HepG2 (cell line): ENCODE data around the gene PARP16. TPM values are rescaled to one million over a fixed set of nuclear protein-coding genes. Genes with fewer than 3 reads are reported as not detected.

ENCODE experiments used
- ATAC-seq: fragments of 200-7000 bp; cut with Tn5 transposase; 3 replicates; pipeline ENCODE4 v1.9.1; 2020; ENCODE audit warnings: mild to moderate bottlenecking, moderate library complexity
- BruUV-seq: library from RNA; stranded (reverse); fragments of 400-500 nt; replicated peaks from 2 replicates; lab custom pipeline; 2021; lab: Mats Ljungman, UMichigan
- CTCF ChIA-PET: fragments of 300-600 bp; formaldehyde crosslinking; extraction: SDS; loops from one replicate; lab custom pipeline; 2021; ENCODE audit warnings: low total read pairs, inconsistent platforms, low intra/inter-chr PET ratio; lab: Yijun Ruan, JAX
- POLR2A ChIA-PET: fragments of 350-600 bp; sonication (Branson Sonifier 250); formaldehyde crosslinking; loops from one replicate; lab custom pipeline; 2020; ENCODE audit warnings: antibody characterized with exemption, inconsistent platforms; lab: Yijun Ruan, JAX
- DNase-seq: peaks from one replicate; pipeline ENCODE4 v3.0.0-alpha.2; 2015; ENCODE audit warnings: low spot score
- FAIRE-seq: peaks from 3 replicates; lab custom pipeline; 2011; peaks lifted over from hg19 to GRCh38; lab: Jason Lieb, UNC
- H2AFZ ChIP-seq: one replicate; pipeline ENCODE4 v1.6.1; 2011; ENCODE audit warnings: low read length, inconsistent platforms
- H3K27ac ChIP-seq: fragments of 300-600 bp; 3 replicates; pipeline ENCODE4 v1.8.0; 2011; ENCODE audit warnings: mixed run types, mild to moderate bottlenecking, mixed read lengths, low read length, inconsistent platforms; ENCODE audit not compliant: insufficient read depth; ENCODE audit errors: extremely low read length
- H3K27me3 ChIP-seq, 2 experiments: fragments of 200-600 bp in 1 of 2; 2 replicates in 1 of 2; 3 replicates in 1 of 2; pipeline versions ENCODE4 v1.6.0 to v1.8.0; 2011; ENCODE audit warnings: low read length in 2 of 2, mild to moderate bottlenecking in 2 of 2, moderate library complexity in 2 of 2, inconsistent platforms in 1 of 2; ENCODE audit not compliant: insufficient read depth in 2 of 2, control insufficient read depth in 1 of 2
- H3K36me3 ChIP-seq, 2 experiments: fragments of 200-600 bp in 1 of 2; replicated peaks in 1 of 2; 2 replicates in 1 of 2; 3 replicates in 1 of 2; pipeline versions ENCODE4 v1.5.1 to v1.8.0; 2011; ENCODE audit warnings: low read length in 2 of 2, inconsistent platforms in 1 of 2; ENCODE audit not compliant: insufficient read depth in 2 of 2, control insufficient read depth in 1 of 2
- H3K4me1 ChIP-seq: 2 replicates; pipeline ENCODE4 v1.5.1; 2012; ENCODE audit warnings: low read length, inconsistent platforms; ENCODE audit not compliant: insufficient read depth
- H3K4me2 ChIP-seq: 2 replicates; pipeline ENCODE4 v1.6.0; 2011; ENCODE audit warnings: low read depth, low read length, inconsistent platforms
- H3K4me3 ChIP-seq, 3 experiments: fragments of 200-600 bp in 1 of 3; sonication (generic), shearing (Covaris generic) in 1 of 3; replicated peaks in 1 of 3; 2 replicates each; pipeline ENCODE4 v1.5.1; 2011 to 2016; ENCODE audit warnings: low read length in 3 of 3, inconsistent platforms in 2 of 3, low read depth in 2 of 3, mild to moderate bottlenecking in 2 of 3, control low read depth in 1 of 3, mixed read lengths in 1 of 3; ENCODE audit not compliant: insufficient read depth in 1 of 3
- H3K79me2 ChIP-seq: one replicate; pipeline ENCODE4 v1.6.1; 2011; ENCODE audit warnings: low read length, inconsistent platforms; ENCODE audit not compliant: insufficient read depth
- H3K9ac ChIP-seq: 2 replicates; pipeline ENCODE4 v1.6.0; 2011; ENCODE audit warnings: mild to moderate bottlenecking, low read depth, low read length, inconsistent platforms; ENCODE audit not compliant: insufficient read depth
- H3K9me3 ChIP-seq: 2 replicates; pipeline ENCODE4 v1.5.1; 2012; ENCODE audit warnings: mild to moderate bottlenecking, low read length
- H4K20me1 ChIP-seq: 2 replicates; pipeline ENCODE4 v1.6.0; 2011; ENCODE audit warnings: inconsistent platforms, mild to moderate bottlenecking, low read length, moderate library complexity; ENCODE audit not compliant: insufficient read depth
- CCAR2 ChIP-seq: fragments of 200-400 bp; formaldehyde crosslinking; optimal IDR thresholded peaks from 2 replicates; pipeline ENCODE3; 2018; ENCODE audit warnings: low read depth, mild to moderate bottlenecking, low read length, moderate library complexity
- CREB3 ChIP-seq: sonication (generic); formaldehyde crosslinking; IDR thresholded peaks from 2 replicates; pipeline ENCODE4 v1.5.0; 2020; ENCODE audit warnings: missing genetic modification reagents
- CTCF ChIP-seq: sonication (generic); formaldehyde crosslinking; IDR thresholded peaks from 2 replicates; pipeline ENCODE4 v1.5.0; 2020; ENCODE audit warnings: mild to moderate bottlenecking, missing genetic modification reagents, moderate library complexity
- ELF3 ChIP-seq: IDR thresholded peaks from 2 replicates; pipeline ENCODE4 v1.6.1; 2016; ENCODE audit warnings: missing genetic modification reagents, missing compliant biosample characterization
- GZF1 ChIP-seq: sonication (generic); formaldehyde crosslinking; IDR thresholded peaks from 2 replicates; pipeline ENCODE4 v1.5.1; 2020; ENCODE audit warnings: mild to moderate bottlenecking, missing genetic modification reagents
- HCFC1 ChIP-seq: fragments of 150-350 bp; IDR thresholded peaks from 2 replicates; pipeline ENCODE4 v1.6.1; 2014; ENCODE audit warnings: low read depth, low read length
- HOXA5 ChIP-seq: sonication (generic); formaldehyde crosslinking; IDR thresholded peaks from 2 replicates; pipeline ENCODE4 v1.4.0; 2020; ENCODE audit warnings: missing genetic modification reagents
- PHF5A ChIP-seq: IDR thresholded peaks from one replicate; pipeline ENCODE4 v1.6.1; 2018; ENCODE audit warnings: low read depth, missing genetic modification reagents; ENCODE audit not compliant: unreplicated experiment
- SMYD3 ChIP-seq: sonication (generic); formaldehyde crosslinking; IDR thresholded peaks from 2 replicates; pipeline ENCODE4 v1.8.1; 2023; ENCODE audit warnings: mild to moderate bottlenecking, missing genetic modification reagents
- TEAD3 ChIP-seq: optimal IDR thresholded peaks from 2 replicates; pipeline ENCODE3; 2016; ENCODE audit warnings: borderline replicate concordance
- ZFYVE20 ChIP-seq: sonication (generic); formaldehyde crosslinking; IDR thresholded peaks from 2 replicates; pipeline ENCODE4 v1.8.0; 2023; ENCODE audit warnings: low read depth, mild to moderate bottlenecking, moderate library complexity, missing genetic modification reagents, borderline replicate concordance
- ZNF7 ChIP-seq: IDR thresholded peaks from 2 replicates; pipeline ENCODE4 v1.6.1; 2016; ENCODE audit warnings: missing biosample characterization, missing genetic modification reagents
- WGBS: methylation state at CpG from one replicate; pipeline ENCODE4 v1.1.6; 2017; ENCODE audit warnings: low lambda C conversion rate; 5-methylcytosine and 5-hydroxymethylcytosine counted together
- in situ Hi-C: cut with HindIII; loops from 2 replicates; pipeline ENCODE4 v1.10.0; 2017; ENCODE audit warnings: low pct_unique_long_range_greater_than_20kb; ENCODE audit not compliant: extremely low pct_ligation_motif_present
- intact Hi-C: fragments of 100-400 bp; cut with micrococcal nuclease; formaldehyde crosslinking; loops from one replicate; pipeline ENCODE4 v1.10.0; 2022; ENCODE audit not compliant: unreplicated experiment
- polyA plus RNA-seq, 8 experiments: library from polyadenylated mRNA; depleted of rRNA in 3 of 8; stranded (reverse) in 7 of 8; unstranded in 1 of 8; fragments of >200 nt; fragmentation: Illumina TruSeq in 4 of 8; extraction: Trizol in 4 of 8; gene quantifications; 2 replicates each; pipeline versions ENCODE4 v1.2.1 to v1.2.3, GENCODE V29; 2011 to 2016; ENCODE audit warnings: low read depth in 4 of 8, missing spikeins in 1 of 8, mixed read lengths in 1 of 8; ENCODE audit not compliant: insufficient read depth in 1 of 8
- total RNA-seq, 5 experiments: library from RNA; depleted of rRNA; stranded (reverse); fragments of >200 nt; fragmentation: Illumina TruSeq; extraction: Trizol; gene quantifications; 2 replicates each; pipeline ENCODE4 v1.2.3, GENCODE V29; 2016; ENCODE audit warnings: low read depth in 1 of 5
- TF ChIP-seq, protein P1 (sequence below): sonication (generic); formaldehyde crosslinking; IDR thresholded peaks from 2 replicates; pipeline ENCODE4 v1.4.0; 2020; ENCODE audit warnings: mild to moderate bottlenecking, missing genetic modification reagents

Gene PARP16
- total and polyA plus RNA-seq, 2 of the 13 experiments (the other 11 are each of a cell fraction or from before 2014, with no cell fraction given) = 6.8 to 7.6 TPM

GRCh38 chr15:65311760-65312159, 25.1 kb upstream of the PARP16 start:
- no peak for FAIRE-seq
- in situ Hi-C loops = no loop called here
- DNase-seq = no peak
- H2AFZ ChIP-seq = no peak overlapping the region
- no peak for TF ChIP-seq ZNF7 (CRISPR knock-in tag)
- no peak for TF ChIP-seq HOXA5 (CRISPR knock-in tag)
- TF ChIP-seq ZFYVE20 (CRISPR knock-in tag) = no peak
- TF ChIP-seq, protein P1, sequence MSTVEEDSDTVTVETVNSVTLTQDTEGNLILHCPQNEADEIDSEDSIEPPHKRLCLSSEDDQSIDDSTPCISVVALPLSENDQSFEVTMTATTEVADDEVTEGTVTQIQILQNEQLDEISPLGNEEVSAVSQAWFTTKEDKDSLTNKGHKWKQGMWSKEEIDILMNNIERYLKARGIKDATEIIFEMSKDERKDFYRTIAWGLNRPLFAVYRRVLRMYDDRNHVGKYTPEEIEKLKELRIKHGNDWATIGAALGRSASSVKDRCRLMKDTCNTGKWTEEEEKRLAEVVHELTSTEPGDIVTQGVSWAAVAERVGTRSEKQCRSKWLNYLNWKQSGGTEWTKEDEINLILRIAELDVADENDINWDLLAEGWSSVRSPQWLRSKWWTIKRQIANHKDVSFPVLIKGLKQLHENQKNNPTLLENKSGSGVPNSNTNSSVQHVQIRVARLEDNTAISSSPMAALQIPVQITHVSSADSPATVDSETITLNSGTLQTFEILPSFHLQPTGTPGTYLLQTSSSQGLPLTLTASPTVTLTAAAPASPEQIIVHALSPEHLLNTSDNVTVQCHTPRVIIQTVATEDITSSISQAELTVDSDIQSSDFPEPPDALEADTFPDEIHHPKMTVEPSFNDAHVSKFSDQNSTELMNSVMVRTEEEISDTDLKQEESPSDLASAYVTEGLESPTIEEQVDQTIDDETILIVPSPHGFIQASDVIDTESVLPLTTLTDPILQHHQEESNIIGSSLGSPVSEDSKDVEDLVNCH (CRISPR knock-in tag) = no peak
- TF ChIP-seq TEAD3 (CRISPR knock-in tag) = no peak
- no peak for TF ChIP-seq PHF5A
- no peak for TF ChIP-seq CTCF (CRISPR knock-in tag)
- TF ChIP-seq CCAR2 = no peak
- no peak for TF ChIP-seq HCFC1
- no peak for TF ChIP-seq ELF3 (CRISPR knock-in tag)
- no peak for TF ChIP-seq SMYD3 (CRISPR knock-in tag)
- TF ChIP-seq GZF1 (CRISPR knock-in tag) = no peak
- no peak for TF ChIP-seq CREB3 (CRISPR knock-in tag)
- no peaks in the 10 kb centered on the region for H4K20me1 ChIP-seq
- peaks cover 44% of the 10 kb centered on the region for H3K4me1 ChIP-seq
- H3K79me2 ChIP-seq = no peaks in the 10 kb centered on the region
- H3K4me2 ChIP-seq = peak overlapping the region; percentile 94
- H3K4me3 ChIP-seq = peak overlapping the region in 2 of 3 experiments; percentile 43 to 51; a peak in 2 of 6 replicates
- no peak overlapping the region for H3K9ac ChIP-seq
- intact Hi-C loops = loop anchor here (1.0 kb wide), 1 partner anchor 7 kb away; the partner anchor contains the start of gene RNU5B-1
- no TSS peak for BruUV-seq
- 0% methylated on average over 2 of the region's 3 CpGs for WGBS
- H3K36me3 ChIP-seq = no peaks in the 10 kb centered on the region
- H3K9me3 ChIP-seq = no peaks in the 10 kb centered on the region
- CTCF ChIA-PET = interaction anchor here (0.7 kb wide), 1 partner anchor 74 kb away, joined by 3 read pairs; no protein-coding TSS in a partner anchor
- no peaks in the 10 kb centered on the region; a peak in 1 of 5 replicates for H3K27me3 ChIP-seq
- POLR2A ChIA-PET = interaction anchor here (0.9 to 3.9 kb wide), 3 partner anchors 7 to 12 kb away, joined by 3 to 29 read pairs (median 12); partner anchors contain the start of gene RNU5B-1
- ATAC-seq = peak; percentile 21; the same call in 2 of the 3 replicates
- H3K27ac ChIP-seq = no peak overlapping the region
